AG20443 (cell line): ENCODE results near the gene GATD1.

Experiments
- DNase-seq: peaks from one replicate; pipeline ENCODE4 v3.0.0; 2012; ENCODE audit warnings: low spot score, mixed read lengths

GATD1 gene

DNA sequence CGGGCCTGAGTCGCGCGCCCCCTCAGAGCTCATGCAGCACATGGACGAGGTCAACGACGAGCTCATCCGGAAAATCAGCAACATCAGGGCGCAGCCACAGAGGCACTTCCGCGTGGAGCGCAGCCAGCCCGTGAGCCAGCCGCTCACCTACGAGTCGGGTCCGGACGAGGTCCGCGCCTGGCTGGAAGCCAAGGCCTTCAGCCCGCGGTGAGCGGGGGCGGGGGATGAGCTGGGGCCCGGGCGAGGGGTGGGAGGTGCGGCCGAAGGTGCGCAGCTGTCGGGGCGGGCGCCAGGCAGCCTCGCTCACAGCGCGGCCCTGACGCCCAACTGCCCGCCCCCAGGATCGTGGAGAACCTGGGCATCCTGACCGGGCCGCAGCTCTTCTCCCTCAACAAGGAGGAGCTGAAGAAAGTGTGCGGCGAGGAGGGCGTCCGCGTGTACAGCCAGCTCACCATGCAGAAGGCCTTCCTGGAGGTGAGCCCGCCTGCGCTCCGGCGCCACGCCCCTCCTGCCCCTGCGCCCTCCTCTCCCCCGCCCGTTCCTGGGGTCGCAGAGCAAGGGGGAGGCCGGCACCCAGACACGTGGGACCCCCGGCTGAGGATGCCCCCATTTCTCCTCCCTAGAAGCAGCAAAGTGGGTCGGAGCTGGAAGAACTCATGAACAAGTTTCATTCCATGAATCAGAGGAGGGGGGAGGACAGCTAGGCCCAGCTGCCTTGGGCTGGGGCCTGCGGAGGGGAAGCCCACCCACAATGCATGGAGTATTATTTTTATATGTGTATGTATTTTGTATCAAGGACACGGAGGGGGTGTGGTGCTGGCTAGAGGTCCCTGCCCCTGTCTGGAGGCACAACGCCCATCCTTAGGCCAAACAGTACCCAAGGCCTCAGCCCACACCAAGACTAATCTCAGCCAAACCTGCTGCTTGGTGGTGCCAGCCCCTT lies 50.7 kb downstream of the GATD1 start:
- DNase-seq, result no peak

DNA sequence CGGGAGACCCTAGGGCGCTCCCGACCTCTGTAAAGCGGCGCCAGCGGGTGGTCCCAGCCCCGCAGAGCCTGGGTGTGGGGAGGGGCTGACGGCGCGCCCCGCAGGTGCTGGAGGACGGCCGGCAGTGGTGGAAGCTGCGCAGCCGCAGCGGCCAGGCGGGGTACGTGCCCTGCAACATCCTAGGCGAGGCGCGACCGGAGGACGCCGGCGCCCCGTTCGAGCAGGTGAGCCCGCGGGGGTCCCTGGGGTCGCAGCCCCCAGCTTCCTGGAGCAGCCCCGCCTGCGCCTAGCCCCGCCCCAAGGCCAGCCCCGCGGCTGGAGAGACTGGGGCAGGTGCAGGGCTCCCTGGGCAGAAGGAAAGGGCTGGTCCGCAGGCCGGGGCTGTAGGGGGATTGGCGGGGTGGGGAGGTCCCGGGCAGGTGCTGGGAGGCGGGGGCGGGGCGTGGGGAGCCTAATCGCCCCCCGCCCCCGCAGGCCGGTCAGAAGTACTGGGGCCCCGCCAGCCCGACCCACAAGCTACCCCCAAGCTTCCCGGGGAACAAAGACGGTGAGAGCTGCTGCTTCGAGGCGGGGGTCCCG lies 51.6 kb downstream of the GATD1 start:
- DNase-seq, result no peak

DNA sequence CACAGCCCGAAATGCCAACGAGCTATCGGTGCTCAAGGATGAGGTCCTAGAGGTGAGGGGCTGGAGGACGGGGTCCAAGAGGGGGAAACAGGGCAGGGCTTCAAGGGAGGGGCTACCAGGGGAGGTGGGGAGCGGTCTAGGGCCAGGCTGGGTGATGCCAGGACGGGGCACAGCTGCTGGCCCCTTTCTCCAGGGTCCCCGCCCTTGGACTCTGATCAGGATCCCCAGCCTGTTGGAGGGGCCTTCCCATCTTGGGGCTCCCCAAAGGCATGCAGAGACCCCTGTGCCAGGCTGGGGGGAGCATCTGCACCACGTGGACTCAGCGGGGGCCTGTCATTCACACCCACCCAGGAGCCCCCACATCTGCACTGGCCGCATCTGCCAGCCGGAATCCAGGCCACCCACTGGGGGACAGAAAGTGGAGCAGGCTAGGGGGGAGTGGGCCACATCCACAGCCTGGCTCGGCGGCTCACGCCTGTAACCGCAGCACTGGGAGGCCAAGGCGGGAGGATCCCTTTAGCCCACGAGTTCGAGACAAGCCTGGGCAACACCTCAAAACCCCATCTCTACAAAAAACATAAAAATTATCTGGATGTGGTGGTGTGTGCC lies 52.4 kb downstream of the GATD1 start:
- DNase-seq, result no peak

DNA sequence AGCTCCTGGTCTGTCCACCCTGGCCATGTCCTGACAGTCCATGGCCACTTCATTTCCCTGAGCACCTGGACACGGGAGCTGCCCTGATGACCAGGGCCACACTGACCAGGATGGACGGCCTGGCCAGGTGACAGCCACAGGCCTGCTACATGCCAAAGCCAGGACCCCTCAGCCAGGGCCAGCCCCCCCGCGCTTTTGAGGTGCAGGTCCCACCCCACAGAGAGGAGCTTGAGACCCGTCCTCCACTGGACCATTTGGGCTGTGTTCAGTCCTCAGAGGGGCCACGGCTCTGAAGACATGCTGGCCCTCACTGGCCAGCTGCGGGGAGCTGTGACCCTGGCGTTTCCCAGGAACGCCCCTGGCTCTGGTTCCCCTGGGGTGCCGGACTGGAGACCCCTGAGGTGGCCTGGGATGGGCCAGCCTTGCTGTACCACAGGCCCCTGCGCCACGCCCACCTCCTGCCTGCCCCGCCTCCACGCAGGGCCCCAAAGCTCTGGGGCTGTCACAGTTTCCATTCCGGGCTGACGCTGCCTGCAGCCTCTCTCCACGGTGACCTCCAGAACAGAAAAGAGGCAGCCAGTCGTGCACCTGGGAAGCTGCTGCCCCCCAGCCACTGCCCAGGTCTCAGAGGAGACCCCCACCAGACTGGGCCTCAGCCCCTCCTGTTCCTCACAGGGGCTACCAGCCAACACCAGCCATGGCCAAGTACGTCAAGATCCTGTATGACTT lies 53.1 kb downstream of the GATD1 start:
- no peak for DNase-seq

DNA sequence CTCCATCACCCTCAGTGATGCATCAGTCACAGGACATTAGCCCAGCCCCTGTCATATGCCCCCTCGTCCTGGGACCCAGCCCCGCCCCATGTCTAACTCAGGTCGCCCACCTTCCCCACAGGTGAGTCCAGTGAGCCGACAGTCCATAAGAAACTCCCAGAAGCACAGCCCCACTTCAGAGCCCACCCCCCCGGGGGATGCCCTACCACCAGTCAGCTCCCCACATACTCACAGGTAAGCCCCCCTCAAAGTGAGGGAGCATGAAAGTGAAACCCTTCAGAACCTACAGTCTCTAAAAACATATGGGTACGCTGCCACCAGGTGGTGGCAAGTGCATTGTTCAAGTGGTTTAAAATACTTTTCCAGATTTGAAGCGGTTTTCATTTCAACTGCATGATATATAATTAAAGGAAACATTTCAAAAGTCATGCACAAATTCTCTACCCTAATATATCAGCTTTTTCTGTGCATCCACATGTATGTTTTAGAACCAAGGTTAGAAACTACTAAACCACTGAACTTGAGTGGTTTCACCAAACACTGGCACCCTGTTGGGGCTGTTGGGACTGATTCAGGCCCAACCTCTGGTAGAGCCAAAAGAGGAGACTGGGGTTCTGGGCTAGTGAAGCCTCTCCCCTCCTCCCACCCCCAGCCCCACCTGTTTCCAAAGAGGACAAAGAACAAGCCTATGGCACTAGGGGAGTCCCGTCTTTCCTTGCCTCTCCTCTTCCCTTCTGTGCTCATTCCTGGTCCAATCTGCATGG lies 54.0 kb downstream of the GATD1 start:
- DNase-seq, result peak; percentile 58

DNA sequence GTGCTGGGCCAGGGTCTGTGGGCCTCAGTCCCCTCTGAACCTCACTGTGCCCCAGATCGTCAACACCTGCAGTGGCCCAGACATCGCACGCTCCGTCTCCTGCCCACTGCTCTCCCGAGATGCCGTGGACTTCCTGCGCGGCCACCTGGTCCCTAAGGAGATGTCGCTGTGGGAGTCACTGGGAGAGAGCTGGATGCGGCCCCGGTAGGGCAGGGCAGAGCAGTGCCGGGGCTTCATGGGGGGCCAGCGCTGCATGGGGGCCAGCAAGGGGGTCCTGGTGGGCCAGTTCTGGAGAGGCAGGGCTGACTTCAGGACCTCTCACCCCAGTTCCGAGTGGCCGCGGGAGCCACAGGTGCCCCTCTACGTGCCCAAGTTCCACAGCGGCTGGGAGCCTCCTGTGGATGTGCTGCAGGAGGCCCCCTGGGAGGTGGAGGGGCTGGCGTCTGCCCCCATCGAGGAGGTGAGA lies 54.9 kb downstream of the GATD1 start:
- DNase-seq, result no peak

DNA sequence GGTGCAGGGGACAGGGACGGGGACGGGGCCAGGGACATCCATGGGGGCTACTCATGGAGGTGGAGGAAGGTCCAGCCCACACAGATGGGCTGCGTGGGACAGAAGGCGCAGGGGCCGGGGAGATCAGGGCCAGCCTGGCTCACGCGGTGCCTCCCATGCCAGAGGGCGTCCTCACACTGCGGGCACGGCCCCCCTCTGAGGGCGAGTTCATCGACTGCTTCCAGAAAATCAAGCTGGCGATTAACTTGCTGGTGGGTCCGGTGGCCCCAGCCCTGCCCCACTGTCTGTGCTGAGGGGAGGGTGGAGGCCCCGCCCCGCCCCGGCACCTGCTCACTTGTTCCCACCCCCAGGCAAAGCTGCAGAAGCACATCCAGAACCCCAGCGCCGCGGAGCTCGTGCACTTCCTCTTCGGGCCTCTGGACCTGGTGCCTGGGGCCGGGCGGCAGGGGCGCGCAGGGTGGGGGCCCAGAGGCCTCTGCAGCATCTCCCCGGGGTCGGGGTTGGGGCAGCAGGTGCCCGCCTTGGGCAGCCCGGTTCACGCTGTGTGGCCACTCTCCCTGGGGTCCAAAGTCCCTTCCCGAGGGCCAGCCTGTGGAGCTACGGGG lies 55.4 kb downstream of the GATD1 start:
- DNase-seq, result no peak

DNA sequence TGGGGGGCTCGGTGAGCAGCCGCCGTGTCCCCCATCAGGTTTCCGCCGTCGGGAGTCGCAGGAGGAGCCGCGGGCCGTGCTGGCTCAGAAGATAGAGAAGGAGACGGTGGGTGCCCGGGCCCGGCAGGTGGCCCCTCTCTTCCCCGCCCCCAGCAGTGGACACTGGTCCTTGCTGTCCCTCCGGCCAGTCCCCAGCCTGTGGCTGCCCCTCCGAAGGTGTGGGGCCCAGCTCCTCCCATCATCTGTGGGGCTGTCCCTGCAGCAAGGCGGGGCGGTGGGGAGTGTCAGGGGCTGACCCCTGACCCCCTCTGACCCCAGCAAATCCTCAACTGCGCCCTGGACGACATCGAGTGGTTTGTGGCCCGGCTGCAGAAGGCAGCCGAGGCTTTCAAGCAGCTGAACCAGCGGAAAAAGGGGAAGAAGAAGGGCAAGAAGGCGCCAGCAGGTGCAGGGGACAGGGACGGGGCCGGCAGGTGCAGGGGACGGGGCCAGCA lies 56.0 kb downstream of the GATD1 start:
- DNase-seq, result no peak

DNA sequence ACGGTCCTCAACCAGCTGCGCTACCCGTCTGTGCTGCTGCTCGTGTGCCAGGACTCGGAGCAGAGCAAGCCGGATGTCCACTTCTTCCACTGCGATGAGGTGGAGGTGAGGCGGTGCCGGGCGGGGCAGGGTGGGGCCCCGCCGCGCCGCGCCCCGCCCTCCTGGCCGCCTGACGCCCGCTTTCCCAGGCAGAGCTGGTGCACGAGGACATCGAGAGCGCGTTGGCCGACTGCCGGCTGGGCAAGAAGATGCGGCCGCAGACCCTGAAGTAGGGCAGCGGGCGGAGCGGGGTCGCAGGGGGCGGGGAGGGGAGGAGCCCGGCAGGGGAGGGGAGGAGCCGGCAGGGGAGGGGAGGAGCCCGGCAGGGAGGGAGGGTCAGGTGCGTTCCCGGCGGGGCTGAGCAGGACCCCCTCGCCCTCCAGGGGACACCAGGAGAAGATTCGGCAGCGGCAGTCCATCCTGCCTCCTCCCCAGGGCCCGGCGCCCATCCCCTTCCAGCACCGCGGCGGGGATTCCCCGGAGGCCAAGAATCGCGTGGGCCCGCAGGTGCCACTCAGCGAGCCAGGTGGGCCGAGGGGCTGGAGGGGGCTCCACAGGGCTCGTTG lies 56.5 kb downstream of the GATD1 start:
- DNase-seq, result peak; percentile 54

DNA sequence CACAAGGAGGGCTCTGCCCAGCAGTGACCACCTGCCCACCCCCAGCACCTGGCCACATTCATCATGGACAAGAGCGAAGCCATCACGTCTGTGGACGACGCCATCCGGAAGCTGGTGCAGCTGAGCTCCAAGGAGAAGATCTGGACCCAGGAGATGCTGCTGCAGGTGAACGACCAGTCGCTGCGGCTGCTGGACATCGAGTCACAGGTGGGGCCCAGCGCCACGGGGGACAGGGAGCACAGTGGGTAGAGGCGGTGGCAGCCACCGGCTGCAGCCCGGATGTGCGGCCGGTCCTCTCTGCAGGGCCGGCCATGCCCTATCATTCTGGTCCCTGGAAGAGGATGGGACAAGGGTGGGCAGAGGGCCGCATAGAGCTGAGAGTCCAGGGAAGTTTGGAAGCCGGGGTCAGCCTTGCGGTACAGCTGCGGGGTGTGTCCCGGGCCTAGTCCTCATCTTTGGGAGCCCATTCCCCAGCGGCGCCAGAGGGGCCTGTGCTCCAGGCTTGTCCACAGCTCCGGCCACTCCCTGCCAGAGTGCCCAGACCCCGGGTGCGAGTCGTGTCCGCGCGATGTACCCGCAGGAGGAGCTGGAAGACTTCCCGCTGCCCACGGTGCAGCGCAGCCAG lies 57.2 kb downstream of the GATD1 start:
- DNase-seq, result peak; percentile 6

DNA sequence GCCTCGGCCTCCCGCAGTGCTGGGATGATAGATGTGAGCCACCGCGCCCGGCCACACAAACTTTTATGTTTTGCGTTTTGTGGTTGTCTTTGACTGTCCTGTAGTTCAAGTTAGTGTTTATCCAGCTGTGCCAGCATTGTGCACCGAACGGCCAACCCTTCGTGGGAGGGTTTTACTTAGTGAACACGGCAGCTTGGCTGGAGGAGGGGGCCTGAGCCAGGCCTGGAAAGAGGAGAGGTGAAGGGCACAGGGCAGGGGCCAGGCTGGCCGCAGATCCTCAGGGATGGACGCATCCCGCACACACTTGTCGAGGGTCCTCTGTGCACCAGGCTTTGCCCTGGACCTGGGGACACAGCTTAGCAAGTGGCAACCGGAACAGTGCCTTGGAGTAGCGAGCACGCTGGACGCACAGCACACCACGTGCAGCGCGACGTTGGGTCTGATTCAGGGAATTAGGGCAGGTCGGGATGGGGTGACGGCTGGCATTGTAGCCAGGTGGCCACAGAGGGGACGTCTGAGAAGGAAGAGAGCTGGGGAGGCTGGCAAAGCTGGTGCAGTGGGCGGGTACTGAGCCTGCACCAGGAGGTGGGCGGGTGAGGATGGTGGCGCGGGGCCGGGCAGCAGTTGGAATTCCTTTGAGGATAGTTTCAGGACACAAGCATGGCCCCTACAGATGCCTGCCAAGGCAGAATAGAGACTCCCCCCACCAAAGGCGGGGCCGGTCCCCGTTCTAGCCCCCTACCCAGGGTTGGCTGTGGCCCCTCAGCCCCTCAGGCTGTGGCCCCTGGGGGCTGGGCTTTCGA lies 57.9 kb downstream of the GATD1 start:
- no peak for DNase-seq
